Measurements from ENCODE around the gene NSUN7.

- TF ChIP-seq, protein P1, sequence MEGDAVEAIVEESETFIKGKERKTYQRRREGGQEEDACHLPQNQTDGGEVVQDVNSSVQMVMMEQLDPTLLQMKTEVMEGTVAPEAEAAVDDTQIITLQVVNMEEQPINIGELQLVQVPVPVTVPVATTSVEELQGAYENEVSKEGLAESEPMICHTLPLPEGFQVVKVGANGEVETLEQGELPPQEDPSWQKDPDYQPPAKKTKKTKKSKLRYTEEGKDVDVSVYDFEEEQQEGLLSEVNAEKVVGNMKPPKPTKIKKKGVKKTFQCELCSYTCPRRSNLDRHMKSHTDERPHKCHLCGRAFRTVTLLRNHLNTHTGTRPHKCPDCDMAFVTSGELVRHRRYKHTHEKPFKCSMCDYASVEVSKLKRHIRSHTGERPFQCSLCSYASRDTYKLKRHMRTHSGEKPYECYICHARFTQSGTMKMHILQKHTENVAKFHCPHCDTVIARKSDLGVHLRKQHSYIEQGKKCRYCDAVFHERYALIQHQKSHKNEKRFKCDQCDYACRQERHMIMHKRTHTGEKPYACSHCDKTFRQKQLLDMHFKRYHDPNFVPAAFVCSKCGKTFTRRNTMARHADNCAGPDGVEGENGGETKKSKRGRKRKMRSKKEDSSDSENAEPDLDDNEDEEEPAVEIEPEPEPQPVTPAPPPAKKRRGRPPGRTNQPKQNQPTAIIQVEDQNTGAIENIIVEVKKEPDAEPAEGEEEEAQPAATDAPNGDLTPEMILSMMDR (conservative IDR thresholded peaks at IDR 0.05): peak; percentile 84
- TF ChIP-seq ZFX (IDR thresholded peaks at IDR 0.05): no peak
Measured at GRCh38 chr4:40840985-40841571, 91.3 kb downstream of the NSUN7 start.
